Choroid plexus epithelial cell (primary cell): ENCODE data around the gene COL3A1.

ENCODE experiments used
- DNase-seq: peaks from one replicate; pipeline ENCODE4 v3.0.0-alpha.2; 2010; ENCODE audit warnings: low read depth
- H3K4me3 ChIP-seq: 2 replicates; pipeline ENCODE4 v1.5.1; 2011; ENCODE audit warnings: low read depth, mild to moderate bottlenecking, control low read depth, low read length, moderate library complexity
- TF ChIP-seq, protein P1 (sequence below): conservative IDR thresholded peaks from 2 replicates; pipeline ENCODE4 v1.5.1; 2011; ENCODE audit warnings: low read depth, mild to moderate bottlenecking, control low read depth, inconsistent platforms, low read length, moderate library complexity

The COL3A1 gene

DNA sequence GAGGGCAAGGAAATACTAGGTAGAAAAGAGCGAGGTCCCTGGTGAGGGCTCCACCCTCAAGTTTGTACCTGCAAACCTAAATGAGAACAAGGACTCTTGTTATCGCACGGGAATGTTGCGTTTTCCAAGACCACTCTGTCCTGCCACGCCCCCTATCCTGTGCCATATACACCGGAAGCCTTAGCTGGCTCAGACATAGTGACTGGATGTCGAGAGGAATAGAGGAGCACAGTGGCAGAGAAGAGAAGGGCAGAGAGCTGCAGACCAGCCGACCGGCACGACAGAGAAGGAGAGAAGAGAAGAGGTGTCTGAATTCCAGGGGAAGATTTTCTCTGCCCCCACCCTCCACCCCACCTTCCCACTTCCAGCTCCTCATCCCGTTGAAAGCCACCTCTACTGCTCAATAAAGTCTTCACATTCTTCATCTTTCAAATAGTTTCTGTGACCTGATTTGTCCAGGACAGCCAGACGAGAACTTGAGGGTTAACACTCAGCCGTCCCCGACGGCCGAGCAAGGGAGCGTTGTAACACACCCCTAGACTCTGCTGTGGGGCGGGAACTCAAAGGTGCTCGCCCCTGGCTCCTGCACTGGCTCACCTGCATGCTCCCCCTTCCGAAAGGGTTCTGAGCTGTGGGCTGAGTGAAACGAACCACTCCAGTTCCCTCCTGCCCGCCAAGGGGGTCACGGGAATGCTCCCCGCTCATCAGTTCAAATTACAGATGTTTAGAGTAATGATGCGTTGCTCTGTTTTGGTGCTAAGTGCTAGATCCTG lies 24.9 kb upstream of the COL3A1 start:
- TF ChIP-seq, protein P1, sequence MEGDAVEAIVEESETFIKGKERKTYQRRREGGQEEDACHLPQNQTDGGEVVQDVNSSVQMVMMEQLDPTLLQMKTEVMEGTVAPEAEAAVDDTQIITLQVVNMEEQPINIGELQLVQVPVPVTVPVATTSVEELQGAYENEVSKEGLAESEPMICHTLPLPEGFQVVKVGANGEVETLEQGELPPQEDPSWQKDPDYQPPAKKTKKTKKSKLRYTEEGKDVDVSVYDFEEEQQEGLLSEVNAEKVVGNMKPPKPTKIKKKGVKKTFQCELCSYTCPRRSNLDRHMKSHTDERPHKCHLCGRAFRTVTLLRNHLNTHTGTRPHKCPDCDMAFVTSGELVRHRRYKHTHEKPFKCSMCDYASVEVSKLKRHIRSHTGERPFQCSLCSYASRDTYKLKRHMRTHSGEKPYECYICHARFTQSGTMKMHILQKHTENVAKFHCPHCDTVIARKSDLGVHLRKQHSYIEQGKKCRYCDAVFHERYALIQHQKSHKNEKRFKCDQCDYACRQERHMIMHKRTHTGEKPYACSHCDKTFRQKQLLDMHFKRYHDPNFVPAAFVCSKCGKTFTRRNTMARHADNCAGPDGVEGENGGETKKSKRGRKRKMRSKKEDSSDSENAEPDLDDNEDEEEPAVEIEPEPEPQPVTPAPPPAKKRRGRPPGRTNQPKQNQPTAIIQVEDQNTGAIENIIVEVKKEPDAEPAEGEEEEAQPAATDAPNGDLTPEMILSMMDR, result no peak
- H3K4me3 ChIP-seq, result no peak overlapping the region
- DNase-seq, result no peak

DNA sequence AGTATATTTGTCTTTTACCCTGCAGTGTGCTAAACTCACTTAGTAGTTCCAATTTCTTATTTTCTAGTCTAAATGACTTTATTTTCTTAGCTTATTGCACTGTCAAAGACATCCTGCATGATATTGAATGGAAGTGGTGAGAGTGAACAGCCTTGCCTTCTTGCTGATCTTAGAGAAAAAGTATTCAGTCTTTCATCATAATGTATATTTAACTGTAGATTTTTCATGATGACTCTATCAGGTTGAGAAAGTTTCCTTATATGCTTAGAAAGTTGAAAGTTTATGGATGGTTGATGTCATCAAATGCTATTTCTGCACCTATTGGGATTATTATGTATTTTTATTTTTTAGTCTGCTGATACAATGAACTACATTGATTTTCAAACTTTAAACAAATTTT lies 21.3 kb upstream of the COL3A1 start:
- DNase-seq, result no peak
- no peak overlapping the region for H3K4me3 ChIP-seq
- TF ChIP-seq, protein P1, result no peak

DNA sequence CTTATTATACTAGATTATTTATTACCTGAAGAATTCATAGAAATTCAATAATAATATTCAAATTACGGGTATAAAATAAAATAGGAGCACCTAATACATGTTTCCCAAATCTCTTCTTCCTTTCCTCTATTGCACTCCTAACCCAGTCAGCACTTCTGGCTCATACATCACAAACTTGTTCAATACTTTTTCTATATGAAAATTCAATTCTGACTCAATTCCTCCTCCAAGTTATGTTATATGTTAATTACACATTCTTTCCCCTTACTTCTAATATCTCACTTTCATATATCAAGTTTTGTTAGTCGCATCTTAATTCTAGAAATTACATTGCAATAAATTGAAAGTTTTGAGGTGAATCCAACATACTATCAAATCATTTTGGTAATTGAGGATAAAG lies 17.9 kb upstream of the COL3A1 start:
- H3K4me3 ChIP-seq, result no peak overlapping the region
- TF ChIP-seq, protein P1, result no peak
- no peak for DNase-seq

DNA sequence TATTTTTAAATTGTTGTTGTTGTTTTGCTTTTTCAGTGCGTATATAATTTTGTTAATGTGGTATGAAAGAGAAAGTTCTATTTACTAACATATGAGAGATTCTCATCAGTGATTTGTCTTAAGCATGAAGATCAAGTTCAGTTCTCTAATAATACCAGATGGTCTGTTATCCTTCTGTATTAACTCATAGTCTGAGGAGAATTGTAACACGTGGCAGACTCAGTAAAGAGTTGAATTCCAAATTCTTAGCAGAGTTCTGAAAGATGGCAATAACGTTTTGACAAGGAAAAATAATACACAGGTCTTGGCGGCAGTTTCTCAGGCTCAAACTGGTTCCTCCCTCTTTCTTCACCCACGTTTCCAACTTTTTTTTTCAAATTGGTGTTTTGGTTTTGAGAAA lies 17.2 kb upstream of the COL3A1 start:
- TF ChIP-seq, protein P1, result no peak
- no peak for DNase-seq
- H3K4me3 ChIP-seq, result no peak overlapping the region

DNA sequence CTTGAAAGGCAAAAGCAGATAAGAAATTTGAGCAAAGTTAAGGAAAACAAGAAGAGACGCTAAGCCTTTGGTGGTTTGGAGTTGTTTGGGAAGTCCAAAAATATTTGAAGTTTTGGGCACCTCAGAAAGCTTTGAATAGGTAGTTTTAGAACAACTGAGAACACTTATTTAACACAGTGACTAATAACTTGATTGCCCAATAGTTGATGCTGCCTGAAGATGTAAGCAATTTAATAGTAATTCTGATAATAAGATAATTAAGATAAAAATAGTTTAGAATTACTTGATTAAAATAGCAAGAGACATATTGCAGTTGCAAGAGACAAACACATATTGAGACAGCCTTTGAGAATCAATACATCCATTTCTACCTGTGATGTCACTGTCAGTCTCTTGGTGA lies 16.5 kb upstream of the COL3A1 start:
- TF ChIP-seq, protein P1, result no peak
- no peak for DNase-seq
- no peak overlapping the region for H3K4me3 ChIP-seq

DNA sequence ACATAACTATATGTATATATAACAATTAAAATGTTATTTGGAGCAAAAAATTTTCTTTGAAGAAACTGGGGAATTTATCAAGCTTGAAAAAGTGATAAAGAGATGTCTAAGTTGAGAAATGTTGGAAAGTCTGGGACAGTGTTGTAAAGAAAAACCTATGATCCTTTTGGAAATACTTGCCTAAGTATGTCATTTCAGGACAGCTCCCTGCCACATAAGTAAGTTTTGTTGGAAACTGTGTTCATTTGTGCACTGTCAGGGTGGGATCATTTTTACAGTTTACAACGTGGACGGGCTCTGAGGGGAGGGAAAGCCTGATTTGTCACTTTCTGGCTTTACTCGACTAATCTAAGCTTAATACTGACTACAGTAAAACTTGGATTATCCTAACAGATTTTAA lies 10.4 kb upstream of the COL3A1 start:
- no peak overlapping the region for H3K4me3 ChIP-seq
- TF ChIP-seq, protein P1, result no peak
- DNase-seq, result no peak

DNA sequence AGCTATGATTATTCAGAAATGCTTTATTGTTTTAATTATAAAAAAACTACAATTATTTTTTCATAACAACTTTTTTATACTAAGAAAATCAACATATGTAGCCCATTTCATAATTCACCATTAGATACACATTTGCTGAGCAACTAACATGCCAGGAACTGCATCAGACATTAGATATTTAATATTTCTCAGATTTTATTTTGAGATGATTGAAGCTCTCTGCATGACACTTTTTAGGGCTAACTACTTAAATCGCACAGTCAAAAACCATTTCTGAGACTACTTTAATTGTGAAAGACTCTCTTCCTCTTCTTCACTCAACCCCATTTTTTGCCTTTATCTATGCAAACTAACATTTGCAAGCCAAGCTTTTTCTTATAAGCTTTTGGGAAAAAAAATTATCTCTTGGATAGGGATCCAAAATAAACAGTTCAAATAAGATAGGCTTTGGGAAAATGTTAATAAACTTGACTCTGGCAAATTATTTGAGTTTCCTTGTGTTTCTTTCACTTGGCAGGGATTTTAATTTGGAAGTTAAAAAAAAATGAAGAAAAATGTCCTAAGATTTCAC lies 9.1 kb upstream of the COL3A1 start:
- no peak for DNase-seq
- H3K4me3 ChIP-seq, result no peak overlapping the region

More for the DNA sequence above, 9.1 kb upstream of the COL3A1 start:
- TF ChIP-seq, protein P1, result no peak
